ENCODE data around the gene SCUBE2.

Gene SCUBE2

DNA sequence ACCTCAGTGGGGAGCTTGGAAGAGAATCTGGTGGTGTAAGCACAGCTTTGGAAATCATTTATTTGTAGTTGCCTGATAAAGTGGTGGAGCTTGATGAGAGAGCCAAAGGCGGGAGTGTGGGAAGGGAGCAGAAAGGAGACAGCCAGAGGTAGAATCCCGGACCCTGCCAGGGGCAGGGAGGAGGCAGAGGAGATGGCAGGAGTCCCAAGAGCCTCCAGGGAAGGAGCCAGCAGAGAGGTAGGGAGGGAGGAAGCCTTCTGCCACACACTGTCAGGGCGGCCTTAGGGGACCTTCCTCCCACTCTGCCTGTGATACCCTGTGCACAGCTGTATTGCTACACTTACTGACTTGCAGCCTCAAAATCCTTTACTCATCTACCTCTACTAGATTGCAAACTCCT is 15.4 kb downstream of the SCUBE2 start:
- CTCF ChIA-PET: interaction anchor here (1.0 to 3.6 kb wide), 6 partner anchors 9 to 24 kb away, joined by 3 to 14 read pairs (median 4); no protein-coding TSS in a partner anchor
- POLR2A ChIA-PET: no interaction called here
- DNase-seq (ENCODE audit: extremely low spot score): no peak
- TF ChIP-seq, protein P1, sequence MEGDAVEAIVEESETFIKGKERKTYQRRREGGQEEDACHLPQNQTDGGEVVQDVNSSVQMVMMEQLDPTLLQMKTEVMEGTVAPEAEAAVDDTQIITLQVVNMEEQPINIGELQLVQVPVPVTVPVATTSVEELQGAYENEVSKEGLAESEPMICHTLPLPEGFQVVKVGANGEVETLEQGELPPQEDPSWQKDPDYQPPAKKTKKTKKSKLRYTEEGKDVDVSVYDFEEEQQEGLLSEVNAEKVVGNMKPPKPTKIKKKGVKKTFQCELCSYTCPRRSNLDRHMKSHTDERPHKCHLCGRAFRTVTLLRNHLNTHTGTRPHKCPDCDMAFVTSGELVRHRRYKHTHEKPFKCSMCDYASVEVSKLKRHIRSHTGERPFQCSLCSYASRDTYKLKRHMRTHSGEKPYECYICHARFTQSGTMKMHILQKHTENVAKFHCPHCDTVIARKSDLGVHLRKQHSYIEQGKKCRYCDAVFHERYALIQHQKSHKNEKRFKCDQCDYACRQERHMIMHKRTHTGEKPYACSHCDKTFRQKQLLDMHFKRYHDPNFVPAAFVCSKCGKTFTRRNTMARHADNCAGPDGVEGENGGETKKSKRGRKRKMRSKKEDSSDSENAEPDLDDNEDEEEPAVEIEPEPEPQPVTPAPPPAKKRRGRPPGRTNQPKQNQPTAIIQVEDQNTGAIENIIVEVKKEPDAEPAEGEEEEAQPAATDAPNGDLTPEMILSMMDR (IDR thresholded peaks at IDR 0.05; ENCODE audit: control extremely low read depth, extremely low read depth, low read depth, missing control alignments): no peak

DNA sequence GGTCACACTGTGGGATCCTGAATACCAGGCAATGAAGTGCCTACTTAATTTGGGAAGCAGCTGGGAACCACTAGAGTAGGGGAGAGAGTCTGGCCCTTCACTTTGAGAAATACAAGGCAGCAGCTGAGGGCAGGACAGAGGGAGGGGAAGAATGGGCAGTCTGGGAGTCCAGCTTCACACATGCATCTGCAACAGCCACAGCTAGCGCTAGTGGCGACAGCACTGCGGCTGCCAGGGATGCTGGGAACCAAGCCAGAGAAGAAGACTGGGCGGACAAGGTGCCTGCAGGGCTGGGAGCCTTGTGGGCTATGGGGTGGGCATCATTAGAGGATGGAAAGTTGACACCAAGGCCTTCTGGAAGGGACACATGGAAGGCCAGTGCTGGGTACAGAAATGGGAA is 15.8 kb downstream of the SCUBE2 start:
- TF ChIP-seq, protein P1 (IDR thresholded peaks at IDR 0.05; ENCODE audit: control extremely low read depth, extremely low read depth, low read depth, missing control alignments): no peak
- CTCF ChIA-PET: interaction anchor here (1.0 to 3.6 kb wide), 6 partner anchors 13 to 62 kb away, joined by 4 to 14 read pairs (median 5); no protein-coding TSS in a partner anchor
- no peak for DNase-seq (ENCODE audit: extremely low spot score)
- POLR2A ChIA-PET: no interaction called here

DNA sequence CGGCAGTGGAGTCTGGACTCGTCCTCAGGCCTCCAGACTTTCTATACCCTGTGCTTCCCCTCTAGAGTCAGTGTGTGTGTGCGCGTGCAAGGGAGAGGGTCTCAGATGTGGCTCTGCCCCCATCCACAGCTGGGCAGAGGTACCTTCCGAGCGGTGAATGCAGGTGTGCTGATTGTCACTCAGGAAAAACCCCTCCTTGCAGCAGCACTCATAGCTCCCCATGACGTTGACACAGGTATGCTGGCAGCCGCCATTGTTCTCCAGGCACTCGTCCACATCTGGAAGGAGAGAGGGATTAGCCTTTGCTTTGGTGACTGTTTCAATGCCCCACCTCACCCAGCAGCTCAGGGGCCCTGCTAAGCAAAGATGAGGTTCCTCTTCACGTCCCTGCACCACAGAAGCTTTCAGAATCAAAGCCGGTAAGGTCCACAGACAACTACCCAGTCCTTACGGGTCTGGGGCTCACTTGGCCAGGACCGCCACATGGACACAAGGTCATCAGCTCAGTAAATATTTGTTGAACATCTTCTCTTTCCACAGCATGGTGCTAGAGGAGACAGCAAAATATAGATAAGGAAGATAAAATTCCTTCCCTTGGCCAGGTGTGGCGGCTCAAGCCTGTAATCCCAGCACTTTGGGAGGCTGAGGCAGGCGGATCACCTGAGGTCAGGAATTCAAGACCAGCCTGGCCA is 16.9 kb downstream of the SCUBE2 start:
- TF ChIP-seq, protein P1 (IDR thresholded peaks at IDR 0.05; ENCODE audit: control extremely low read depth, extremely low read depth, low read depth, missing control alignments): no peak
- CTCF ChIA-PET: interaction anchor here (0.8 to 3.6 kb wide), 8 partner anchors 9 to 64 kb away, joined by 3 to 14 read pairs (median 3); no protein-coding TSS in a partner anchor
- POLR2A ChIA-PET: no interaction called here
- no peak for DNase-seq (ENCODE audit: extremely low spot score)

DNA sequence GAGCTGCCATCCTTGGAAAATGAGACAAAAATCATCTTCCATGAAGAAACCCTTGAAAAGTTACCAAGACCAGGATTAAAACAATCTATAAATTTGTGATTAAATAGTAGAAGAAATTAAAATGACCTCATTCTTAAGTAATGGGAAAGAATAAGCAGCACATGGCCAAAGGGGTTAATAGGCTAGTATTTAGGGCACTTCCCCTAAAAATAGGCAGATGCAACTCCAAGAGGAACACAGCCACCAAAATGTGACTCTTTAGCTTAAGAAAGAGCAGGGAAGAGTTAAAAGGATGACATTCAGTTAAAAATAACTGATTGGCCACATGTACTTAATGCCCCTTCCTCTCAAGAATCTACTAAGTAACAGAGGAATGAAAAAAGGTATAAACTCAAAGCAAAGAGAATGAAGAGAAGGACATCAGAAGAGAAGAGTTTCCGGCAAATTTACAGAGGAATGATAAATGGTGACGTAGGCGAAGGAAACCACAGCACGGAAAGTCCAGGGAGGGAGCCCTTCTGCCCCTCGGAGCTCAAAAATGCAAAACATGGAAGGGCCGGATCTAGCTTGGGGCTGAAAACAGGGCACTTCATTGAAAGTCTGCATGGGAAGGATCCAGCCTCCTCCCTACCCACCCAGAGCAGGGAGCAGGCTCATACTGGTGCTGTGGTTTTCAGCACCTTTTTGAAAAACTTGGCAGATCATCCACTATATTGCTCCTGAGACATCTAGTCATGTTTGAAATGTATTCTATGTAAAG is 17.8 kb downstream of the SCUBE2 start:
- CTCF ChIA-PET: interaction anchor here (0.8 to 2.4 kb wide), 6 partner anchors 9 to 64 kb away, joined by 3 to 9 read pairs (median 3); no protein-coding TSS in a partner anchor
- TF ChIP-seq, protein P1 (IDR thresholded peaks at IDR 0.05; ENCODE audit: control extremely low read depth, extremely low read depth, low read depth, missing control alignments): no peak
- no peak for DNase-seq (ENCODE audit: extremely low spot score)
- POLR2A ChIA-PET: no interaction called here

DNA sequence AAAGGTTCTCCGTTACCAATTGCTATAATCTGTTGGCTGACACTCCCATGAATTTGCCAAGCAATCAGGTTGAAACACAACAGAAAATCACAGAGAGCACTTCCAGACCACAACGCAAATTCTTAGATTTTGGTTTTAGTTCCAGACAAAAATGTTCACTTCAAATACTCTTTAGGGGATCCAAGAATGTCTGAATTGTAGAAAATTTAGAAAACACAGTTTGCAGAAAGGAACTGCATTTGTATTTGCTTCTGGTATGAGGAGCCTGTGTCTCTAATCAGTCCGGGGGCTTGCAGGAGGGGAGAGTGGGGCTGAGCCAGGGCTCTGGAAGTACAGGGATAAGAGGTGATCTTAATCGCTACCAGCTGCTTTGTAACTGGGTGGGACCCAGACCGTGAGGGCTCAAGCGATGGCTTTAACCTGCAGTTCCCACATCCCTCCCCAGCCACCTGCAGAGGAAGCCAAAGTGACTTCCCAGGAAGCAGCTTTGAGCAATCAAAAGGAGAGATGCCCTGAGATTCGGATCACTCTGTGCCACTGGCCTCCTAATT is 18.7 kb downstream of the SCUBE2 start:
- ChIA-PET POLR2A (no interaction called here), CTCF (interaction anchor here (1.4 kb wide), 1 partner anchor 113 kb away, joined by 3 read pairs; no protein-coding TSS in a partner anchor)

DNA sequence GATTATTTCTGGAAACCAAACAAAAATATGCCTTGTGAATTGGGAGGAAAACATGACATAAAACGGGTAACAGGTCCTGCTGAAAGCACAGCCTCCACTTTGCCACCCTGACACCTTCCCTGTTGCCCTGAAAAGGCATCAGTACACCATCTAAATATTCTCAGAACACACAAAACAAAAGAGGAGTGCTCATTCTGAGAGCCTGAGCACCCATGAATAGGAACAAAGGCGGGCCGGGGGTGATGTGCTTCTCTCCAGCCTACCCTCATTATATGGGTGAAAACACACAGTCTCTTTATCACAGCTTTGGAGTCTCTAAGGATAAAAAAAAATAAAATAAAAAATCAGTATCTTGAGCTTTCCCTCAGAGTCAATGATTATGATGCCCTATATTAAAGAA is 19.7 kb downstream of the SCUBE2 start:
- ChIA-PET CTCF (interaction anchor here (0.9 to 1.8 kb wide), 8 partner anchors 9 to 112 kb away, joined by 3 to 9 read pairs (median 4); no protein-coding TSS in a partner anchor), POLR2A (interaction anchor here (0.6 kb wide), 1 partner anchor 192 kb away, joined by 3 read pairs; no protein-coding TSS in a partner anchor)
- DNase-seq (ENCODE audit: extremely low spot score): no peak
- TF ChIP-seq, protein P1 (IDR thresholded peaks at IDR 0.05; ENCODE audit: control extremely low read depth, extremely low read depth, low read depth, missing control alignments): no peak

More for the DNA sequence above, 18.7 kb downstream of the SCUBE2 start:
- no peak for DNase-seq (ENCODE audit: extremely low spot score)
- TF ChIP-seq, protein P1 (IDR thresholded peaks at IDR 0.05; ENCODE audit: control extremely low read depth, extremely low read depth, low read depth, missing control alignments): no peak
